OCI-LY3 (cell line): Measurements from ENCODE around the gene PRMT7.

Experiments used
- CTCF ChIP-seq: fragments of 200-600, 300-600 bp; sonication (generic); IDR thresholded peaks from 2 replicates; pipeline ENCODE4 v1.5.1; 2014; ENCODE audit warnings: antibody characterized with exemption, low read length, low read depth
- EZH2phosphoT487 ChIP-seq: fragments of 200-600 bp; shearing (Covaris generic); IDR thresholded peaks from 2 replicates; pipeline ENCODE4 v1.6.1; 2018; ENCODE audit warnings: antibody characterized with exemption, mixed run types, low read depth

DNA sequence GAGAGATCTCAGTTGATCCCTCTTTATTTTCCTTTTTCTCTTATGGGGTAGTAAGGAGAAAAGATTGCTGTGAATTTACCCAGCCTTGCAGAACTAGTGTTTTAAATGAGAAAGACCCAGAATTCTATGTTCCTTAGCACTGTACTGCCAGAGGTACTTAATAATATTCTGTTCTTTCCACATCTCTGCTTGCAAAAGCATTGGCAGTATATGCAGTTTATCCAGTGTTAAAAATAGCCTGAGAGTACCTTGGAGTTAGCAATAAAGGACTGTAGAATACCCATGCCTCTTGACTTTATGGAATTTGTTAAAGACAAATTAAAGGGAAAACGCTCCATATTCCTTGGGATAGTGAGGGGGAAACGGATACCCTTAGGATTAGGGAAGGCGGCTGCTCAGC is 34.6 kb upstream of the PRMT7 start:
- no peak for TF ChIP-seq CTCF
- no peak for TF ChIP-seq EZH2phosphoT487
